ENCODE measurements around the gene TAAR6. TPM values are rescaled to one million over a fixed set of nuclear protein-coding genes. Genes with fewer than 3 reads are reported as not detected.
"Not testable (repeated sequence)": the region's sequence is repeated elsewhere in the genome, so short reads cannot be mapped to it uniquely, and the experiment has no call there.

TAAR6 gene
- total and polyA plus RNA-seq, 4 donors = not detected

GRCh38 chr6:132537145-132537544 lies 33.0 kb upstream of the TAAR6 start:
- Histone ChIP-seq H3K4me1 (ENCODE audit: control insufficient read depth in 1 of 2, insufficient read depth in 2 of 2, low read length in 2 of 2) (peaks cover 0 to 4% of the 10 kb centered on the region in 2 donors), H3K27ac (ENCODE audit: low read depth in 1 of 2, low read length in 2 of 2) (no peak overlapping the region), H3K36me3 (ENCODE audit: control insufficient read depth in 1 of 2, insufficient read depth in 2 of 2, low read length in 1 of 2) (no peaks in the 10 kb centered on the region), H3K4me3 (ENCODE audit: low read length in 2 of 2) (no peak overlapping the region), H3K9me3 (ENCODE audit: control insufficient read depth, low read length) (no peaks in the 10 kb centered on the region), H3K27me3 (ENCODE audit: control insufficient read depth in 1 of 2, insufficient read depth in 2 of 2, low read length in 1 of 2) (no peaks in the 10 kb centered on the region)
- no peak for ATAC-seq (ENCODE audit: low FRiP score)
- DNase-seq = no peak
- intact Hi-C loops (cut with DNase I) = loop anchor here in 1 of 2 donors (10.0 kb wide), 1 partner anchor 258 kb away; the partner anchor contains the start of gene SLC18B1
- WGBS, 2 donors = 93 to 94% methylated on average over 3 of the region's 3 CpGs

GRCh38 chr6:132537977-132538376 lies 32.1 kb upstream of the TAAR6 start, which contains the start of gene TAAR9:
Gene TAAR9, plus strand, starts transcription at chr6:132538277. Its CDS starts 13 bp downstream, at chr6:132538290.
- Histone ChIP-seq H3K4me3 (ENCODE audit: low read length in 2 of 2) (no peak within 1 kb of the TSS), H3K9me3 (ENCODE audit: control insufficient read depth, low read length) (no peaks in the 10 kb centered on the region), H3K27ac (ENCODE audit: low read depth in 1 of 2, low read length in 2 of 2) (no peak within 1 kb of the TSS), H3K4me1 (ENCODE audit: control insufficient read depth in 1 of 2, insufficient read depth in 2 of 2, low read length in 2 of 2) (peaks cover 0 to 4% of the 10 kb centered on the region in 2 donors), H3K36me3 (ENCODE audit: control insufficient read depth in 1 of 2, insufficient read depth in 2 of 2, low read length in 1 of 2) (no peaks in the 10 kb centered on the region), H3K27me3 (ENCODE audit: control insufficient read depth in 1 of 2, insufficient read depth in 2 of 2, low read length in 1 of 2) (no peaks in the 10 kb centered on the region)
- DNase-seq = no peak
- WGBS, 2 donors = 86 to 90% methylated on average over 4 of the region's 4 CpGs
- intact Hi-C loops (cut with DNase I) = loop anchor here in 1 of 2 donors (10.0 kb wide), 1 partner anchor 257 kb away; the partner anchor contains the start of gene SLC18B1
- ATAC-seq (ENCODE audit: low FRiP score) = no peak

GRCh38 chr6:132544826-132545225 lies 25.3 kb upstream of the TAAR6 start:
- Histone ChIP-seq H3K4me1 (ENCODE audit: control insufficient read depth in 1 of 2, insufficient read depth in 2 of 2, low read length in 2 of 2) (no peaks in the 10 kb centered on the region), H3K27me3 (ENCODE audit: control insufficient read depth in 1 of 2, insufficient read depth in 2 of 2, low read length in 1 of 2) (no peaks in the 10 kb centered on the region), H3K27ac (ENCODE audit: low read depth in 1 of 2, low read length in 2 of 2) (no peak overlapping the region), H3K4me3 (ENCODE audit: low read length in 2 of 2) (no peak overlapping the region), H3K9me3 (ENCODE audit: control insufficient read depth, low read length) (peaks cover 1% of the 10 kb centered on the region), H3K36me3 (ENCODE audit: control insufficient read depth in 1 of 2, insufficient read depth in 2 of 2, low read length in 1 of 2) (no peaks in the 10 kb centered on the region)
- DNase-seq (no peak), ATAC-seq (ENCODE audit: low FRiP score) (no peak)
- intact Hi-C loops (cut with DNase I) = no loop called here

- H3K9me3 ChIP-seq (ENCODE audit: control insufficient read depth, low read length) = peaks cover 1% of the 10 kb centered on the region
- no peak overlapping the region for H3K27ac ChIP-seq (ENCODE audit: low read depth in 1 of 2, low read length in 2 of 2)
- ATAC-seq (ENCODE audit: low FRiP score) (no peak), DNase-seq (no peak)
- no peak overlapping the region for H3K4me3 ChIP-seq (ENCODE audit: low read length in 2 of 2)
- no peaks in the 10 kb centered on the region for H3K27me3 ChIP-seq (ENCODE audit: control insufficient read depth in 1 of 2, insufficient read depth in 2 of 2, low read length in 1 of 2)
- H3K4me1 ChIP-seq (ENCODE audit: control insufficient read depth in 1 of 2, insufficient read depth in 2 of 2, low read length in 2 of 2) = no peaks in the 10 kb centered on the region
- intact Hi-C loops (cut with DNase I) = no loop called here
- no peaks in the 10 kb centered on the region for H3K36me3 ChIP-seq (ENCODE audit: control insufficient read depth in 1 of 2, insufficient read depth in 2 of 2, low read length in 1 of 2)
- 88% methylated on average over 4 of the region's 4 CpGs for WGBS, 2 donors
Measured at GRCh38 chr6:132548746-132549463, 21.2 kb upstream of the TAAR6 start.

GRCh38 chr6:132551214-132551613 lies 18.9 kb upstream of the TAAR6 start:
- no peaks in the 10 kb centered on the region for H3K9me3 ChIP-seq (ENCODE audit: control insufficient read depth, low read length)
- no peak overlapping the region for H3K27ac ChIP-seq (ENCODE audit: low read depth in 1 of 2, low read length in 2 of 2)
- WGBS, 2 donors = 76 to 84% methylated on average over 4 of the region's 4 CpGs
- H3K36me3 ChIP-seq (ENCODE audit: control insufficient read depth in 1 of 2, insufficient read depth in 2 of 2, low read length in 1 of 2) = no peaks in the 10 kb centered on the region
- H3K4me1 ChIP-seq (ENCODE audit: control insufficient read depth in 1 of 2, insufficient read depth in 2 of 2, low read length in 2 of 2) = no peaks in the 10 kb centered on the region
- no peaks in the 10 kb centered on the region for H3K27me3 ChIP-seq (ENCODE audit: control insufficient read depth in 1 of 2, insufficient read depth in 2 of 2, low read length in 1 of 2)
- ATAC-seq (ENCODE audit: low FRiP score) (no peak), DNase-seq (no peak)
- no peak overlapping the region for H3K4me3 ChIP-seq (ENCODE audit: low read length in 2 of 2)
- intact Hi-C loops (cut with DNase I) = no loop called here

GRCh38 chr6:132552372-132552771 lies 17.8 kb upstream of the TAAR6 start, which contains the start of gene TAAR8:
Gene TAAR8, plus strand, starts transcription at chr6:132552672. Its CDS starts 21 bp downstream, at chr6:132552693.
- no peak for ATAC-seq (ENCODE audit: low FRiP score)
- Histone ChIP-seq H3K9me3 (ENCODE audit: control insufficient read depth, low read length) (no peaks in the 10 kb centered on the region), H3K4me1 (ENCODE audit: control insufficient read depth in 1 of 2, insufficient read depth in 2 of 2, low read length in 2 of 2) (no peaks in the 10 kb centered on the region), H3K27ac (ENCODE audit: low read depth in 1 of 2, low read length in 2 of 2) (no peak within 1 kb of the TSS), H3K36me3 (ENCODE audit: control insufficient read depth in 1 of 2, insufficient read depth in 2 of 2, low read length in 1 of 2) (no peaks in the 10 kb centered on the region), H3K27me3 (ENCODE audit: control insufficient read depth in 1 of 2, insufficient read depth in 2 of 2, low read length in 1 of 2) (no peaks in the 10 kb centered on the region), H3K4me3 (ENCODE audit: low read length in 2 of 2) (no peak within 1 kb of the TSS)
- intact Hi-C loops (cut with DNase I) = no loop called here
- no peak for DNase-seq
- 93 to 96% methylated on average over 2 of the region's 2 CpGs for WGBS, 2 donors

GRCh38 chr6:132560087-132560486 lies 10.0 kb upstream of the TAAR6 start:
- H3K27me3 ChIP-seq (ENCODE audit: control insufficient read depth in 1 of 2, insufficient read depth in 2 of 2, low read length in 1 of 2); H3K4me3 ChIP-seq (ENCODE audit: low read length in 2 of 2); H3K9me3 ChIP-seq (ENCODE audit: control insufficient read depth, low read length); DNase-seq; H3K4me1 ChIP-seq (ENCODE audit: control insufficient read depth in 1 of 2, insufficient read depth in 2 of 2, low read length in 2 of 2); H3K27ac ChIP-seq (ENCODE audit: low read depth in 1 of 2, low read length in 2 of 2); intact Hi-C loops (cut with DNase I); ATAC-seq (ENCODE audit: low FRiP score); H3K36me3 ChIP-seq (ENCODE audit: control insufficient read depth in 1 of 2, insufficient read depth in 2 of 2, low read length in 1 of 2): not testable (repeated sequence)
- WGBS, 2 donors = 80 to 86% methylated on average over 3 of the region's 3 CpGs

GRCh38 chr6:132566404-132566803 lies 3.7 kb upstream of the TAAR6 start:
- no peak overlapping the region for H3K27ac ChIP-seq (ENCODE audit: low read depth in 1 of 2, low read length in 2 of 2)
- H3K9me3 ChIP-seq (ENCODE audit: control insufficient read depth, low read length) = no peaks in the 10 kb centered on the region
- no peaks in the 10 kb centered on the region for H3K4me1 ChIP-seq (ENCODE audit: control insufficient read depth in 1 of 2, insufficient read depth in 2 of 2, low read length in 2 of 2)
- WGBS, 2 donors = 85 to 88% methylated on average over 6 of the region's 6 CpGs
- no peaks in the 10 kb centered on the region for H3K36me3 ChIP-seq (ENCODE audit: control insufficient read depth in 1 of 2, insufficient read depth in 2 of 2, low read length in 1 of 2)
- no peak overlapping the region for H3K4me3 ChIP-seq (ENCODE audit: low read length in 2 of 2)
- ATAC-seq (ENCODE audit: low FRiP score) = no peak
- DNase-seq = no peak
- no peaks in the 10 kb centered on the region for H3K27me3 ChIP-seq (ENCODE audit: control insufficient read depth in 1 of 2, insufficient read depth in 2 of 2, low read length in 1 of 2)
- intact Hi-C loops (cut with DNase I) = no loop called here

GRCh38 chr6:132567566-132567965 lies 2.6 kb upstream of the TAAR6 start:
- Histone ChIP-seq H3K27me3 (ENCODE audit: control insufficient read depth in 1 of 2, insufficient read depth in 2 of 2, low read length in 1 of 2) (no peaks in the 10 kb centered on the region), H3K4me1 (ENCODE audit: control insufficient read depth in 1 of 2, insufficient read depth in 2 of 2, low read length in 2 of 2) (no peaks in the 10 kb centered on the region), H3K4me3 (ENCODE audit: low read length in 2 of 2) (no peak overlapping the region), H3K9me3 (ENCODE audit: control insufficient read depth, low read length) (no peaks in the 10 kb centered on the region), H3K27ac (ENCODE audit: low read depth in 1 of 2, low read length in 2 of 2) (no peak overlapping the region), H3K36me3 (ENCODE audit: control insufficient read depth in 1 of 2, insufficient read depth in 2 of 2, low read length in 1 of 2) (no peaks in the 10 kb centered on the region)
- WGBS, 2 donors = 79 to 82% methylated on average over 1 of the region's 1 CpG
- intact Hi-C loops (cut with DNase I) = no loop called here
- ATAC-seq (ENCODE audit: low FRiP score) (no peak), DNase-seq (no peak)
